Measurements from ENCODE around the gene FAM107B.

DNA sequence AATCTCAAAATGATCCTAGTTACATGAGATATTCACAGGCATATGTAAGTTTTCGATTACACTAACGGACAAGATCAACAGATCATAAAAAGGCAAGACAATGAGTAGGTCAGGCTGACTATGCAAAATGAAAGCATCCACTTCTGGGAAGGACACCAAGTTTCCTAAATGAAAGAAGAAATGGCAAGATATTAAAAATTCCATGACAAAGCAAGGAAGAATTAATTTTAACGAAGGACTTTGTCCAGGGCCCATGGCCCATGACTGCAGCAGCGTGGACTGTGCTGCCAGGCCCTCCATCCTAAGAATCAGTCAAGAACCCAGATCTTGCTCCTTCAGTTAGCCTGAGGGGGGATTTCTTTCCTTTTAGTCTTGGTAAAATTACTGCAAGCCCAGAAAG, 261.6 kb downstream of the FAM107B start:
- TF ChIP-seq POLR2AphosphoS5 (IDR thresholded peaks at IDR 0.05) (no peak), EP300 (IDR thresholded peaks at IDR 0.05) (no peak)
- TF ChIP-seq, protein P1, sequence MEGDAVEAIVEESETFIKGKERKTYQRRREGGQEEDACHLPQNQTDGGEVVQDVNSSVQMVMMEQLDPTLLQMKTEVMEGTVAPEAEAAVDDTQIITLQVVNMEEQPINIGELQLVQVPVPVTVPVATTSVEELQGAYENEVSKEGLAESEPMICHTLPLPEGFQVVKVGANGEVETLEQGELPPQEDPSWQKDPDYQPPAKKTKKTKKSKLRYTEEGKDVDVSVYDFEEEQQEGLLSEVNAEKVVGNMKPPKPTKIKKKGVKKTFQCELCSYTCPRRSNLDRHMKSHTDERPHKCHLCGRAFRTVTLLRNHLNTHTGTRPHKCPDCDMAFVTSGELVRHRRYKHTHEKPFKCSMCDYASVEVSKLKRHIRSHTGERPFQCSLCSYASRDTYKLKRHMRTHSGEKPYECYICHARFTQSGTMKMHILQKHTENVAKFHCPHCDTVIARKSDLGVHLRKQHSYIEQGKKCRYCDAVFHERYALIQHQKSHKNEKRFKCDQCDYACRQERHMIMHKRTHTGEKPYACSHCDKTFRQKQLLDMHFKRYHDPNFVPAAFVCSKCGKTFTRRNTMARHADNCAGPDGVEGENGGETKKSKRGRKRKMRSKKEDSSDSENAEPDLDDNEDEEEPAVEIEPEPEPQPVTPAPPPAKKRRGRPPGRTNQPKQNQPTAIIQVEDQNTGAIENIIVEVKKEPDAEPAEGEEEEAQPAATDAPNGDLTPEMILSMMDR (IDR thresholded peaks at IDR 0.05) = no peak

Data from suprapubic skin (tissue), 4 donors.